GM23338 (cell line): ENCODE measurements around the gene ING1. TPM values are rescaled to one million over a fixed set of nuclear protein-coding genes. Genes with fewer than 3 reads are reported as not detected.

Experiments used
- ATAC-seq: fragments of 200-7000 bp; cut with Tn5 transposase; 3 replicates; pipeline ENCODE4 v1.9.1; 2020
- DNase-seq: peaks from one replicate; pipeline ENCODE4 v3.0.0-alpha.2; 2015; ENCODE audit warnings: low spot score
- H2AFZ ChIP-seq: fragments of 200-600 bp; sonication (generic); 2 replicates; pipeline ENCODE4 v1.8.0; 2016; ENCODE audit warnings: antibody characterized with exemption, mild to moderate bottlenecking, moderate library complexity
- H3F3A ChIP-seq: fragments of 200-600 bp; sonication (generic); replicated peaks from 2 replicates; pipeline ENCODE4 v1.8.0; 2017; ENCODE audit warnings: antibody characterized with exemption, mixed run types, low read depth
- H3K27ac ChIP-seq: fragments of 200-600 bp; sonication (generic); 2 replicates; pipeline ENCODE4 v1.6.1; 2016; ENCODE audit warnings: low read depth
- H3K27me3 ChIP-seq: fragments of 200-600 bp; sonication (generic); 2 replicates; pipeline ENCODE4 v1.8.0; 2016; ENCODE audit warnings: mild to moderate bottlenecking, mixed run types, moderate library complexity; ENCODE audit not compliant: insufficient read depth
- H3K36me3 ChIP-seq: fragments of 200-600 bp; sonication (generic); 2 replicates; pipeline ENCODE4 v1.8.0; 2016; ENCODE audit warnings: mild to moderate bottlenecking; ENCODE audit not compliant: insufficient read depth
- H3K4me1 ChIP-seq: fragments of 200-600 bp; sonication (generic); 2 replicates; pipeline ENCODE4 v1.8.0; 2016; ENCODE audit warnings: mild to moderate bottlenecking, moderate library complexity; ENCODE audit not compliant: insufficient read depth
- H3K4me2 ChIP-seq: fragments of 200-600 bp; sonication (generic); 2 replicates; pipeline ENCODE4 v1.7.1; 2017; ENCODE audit warnings: mixed run types
- H3K4me3 ChIP-seq: fragments of 200-600 bp; sonication (generic); 2 replicates; pipeline ENCODE4 v1.6.1; 2016; ENCODE audit warnings: mixed run types
- H3K79me2 ChIP-seq: fragments of 200-600 bp; sonication (generic); replicated peaks from 2 replicates; pipeline ENCODE4 v1.8.0; 2017; ENCODE audit warnings: mild to moderate bottlenecking; ENCODE audit not compliant: insufficient read depth
- H3K9me2 ChIP-seq: fragments of 200-600 bp; sonication (generic); 2 replicates; pipeline ENCODE4 v1.8.0; 2017; ENCODE audit not compliant: insufficient read depth
- H4K20me1 ChIP-seq: fragments of 200-600 bp; sonication (generic); replicated peaks from 2 replicates; pipeline ENCODE4 v1.8.0; 2017; ENCODE audit warnings: mild to moderate bottlenecking; ENCODE audit not compliant: insufficient read depth
- H3K27ac Mint-ChIP-seq: 2 replicates; pipeline ENCODE4 v1.8.0; 2020; ENCODE audit warnings: inconsistent platforms, mild to moderate bottlenecking, moderate library complexity, mixed read lengths
- H3K27me3 Mint-ChIP-seq: 3 replicates; pipeline ENCODE4 v1.8.0; 2022; ENCODE audit warnings: low read depth, mild to moderate bottlenecking, moderate library complexity, mixed read lengths, inconsistent platforms; ENCODE audit not compliant: insufficient read depth, poor library complexity
- H3K36me3 Mint-ChIP-seq: 3 replicates; pipeline ENCODE4 v1.8.0; 2021; ENCODE audit warnings: low read depth, mild to moderate bottlenecking, inconsistent platforms, moderate library complexity, mixed read lengths
- H3K4me1 Mint-ChIP-seq: 3 replicates; pipeline ENCODE4 v1.8.0; 2020; ENCODE audit warnings: mild to moderate bottlenecking, inconsistent platforms, mixed read lengths
- H3K4me3 Mint-ChIP-seq: 3 replicates; pipeline ENCODE4 v1.8.0; 2021; ENCODE audit warnings: moderate library complexity, mild to moderate bottlenecking, inconsistent platforms, mixed read lengths
- H3K9me3 Mint-ChIP-seq: 3 replicates; pipeline ENCODE4 v1.8.0; 2020; ENCODE audit warnings: moderate library complexity, mild to moderate bottlenecking, inconsistent platforms, mixed read lengths
- CTCF ChIP-seq, 2 experiments: fragments of 200-600 bp in 1 of 2; sonication (generic) in 1 of 2; conservative IDR thresholded peaks; 2 replicates each; pipeline versions ENCODE4 v1.5.1 to v1.6.1; 2016 to 2017; ENCODE audit warnings: antibody characterized with exemption in 2 of 2, low read depth in 2 of 2, mild to moderate bottlenecking in 2 of 2, moderate library complexity in 1 of 2
- ETS1 ChIP-seq: IDR thresholded peaks from 2 replicates; pipeline ENCODE4 v1.6.1; 2016; ENCODE audit warnings: antibody characterized with exemption
- NANOG ChIP-seq: IDR thresholded peaks from 2 replicates; pipeline ENCODE4 v1.6.1; 2016; ENCODE audit warnings: antibody characterized with exemption, borderline replicate concordance
- ZNF462 ChIP-seq: fragments of 250-450 bp; sonication (Bioruptor Pico); IDR thresholded peaks from 2 replicates; pipeline ENCODE4 v1.5.0; 2020; ENCODE audit warnings: mild to moderate bottlenecking, moderate library complexity
- polyA plus RNA-seq: library from polyadenylated mRNA; unstranded; fragments of >200 nt; fragmentation: Nextera tagmentation; extraction: Ambion mirVana; gene quantifications from 2 replicates; pipeline ENCODE4 v1.2.1, GENCODE V29; 2016
- total RNA-seq: library from RNA; depleted of rRNA; stranded (reverse); fragments of >200 nt; shearing (Covaris generic); gene quantifications from 2 replicates; pipeline ENCODE4 v1.2.3, GENCODE V29; 2014

The ING1 gene
- total and polyA plus RNA-seq, 2 experiments from 2014 or later = 27.4 to 34.4 TPM

- TF ChIP-seq ETS1 (no peak), ZNF462 (CRISPR knock-in tag) (no peak), CTCF (conservative IDR thresholded peaks at IDR 0.05; ENCODE audit: low read depth in 2 of 2) (no peak), NANOG (no peak)
- H3K4me1 Mint-ChIP-seq = no peaks in the 10 kb centered on the region; the same call in 2 of the 3 replicates
- Histone ChIP-seq H3K27ac (no peak overlapping the region), H3K4me1 (no peaks in the 10 kb centered on the region), H3K4me2 (no peak overlapping the region), H3K4me3 (no peak overlapping the region), H3K79me2 (no peaks in the 10 kb centered on the region), H3K36me3 (no peaks in the 10 kb centered on the region), H2AFZ (no peak overlapping the region), H3K27me3 (no peaks in the 10 kb centered on the region), H3K9me2 (peaks cover 7% of the 10 kb centered on the region; the same call in 1 of the 2 replicates), H3F3A (no peaks in the 10 kb centered on the region), H4K20me1 (no peaks in the 10 kb centered on the region)
- peaks cover 33% of the 10 kb centered on the region for H3K9me3 Mint-ChIP-seq
- no peak overlapping the region for H3K4me3 Mint-ChIP-seq
- no peak overlapping the region for H3K27ac Mint-ChIP-seq
- ATAC-seq (no peak), DNase-seq (no peak)
- H3K27me3 Mint-ChIP-seq = peaks cover 3% of the 10 kb centered on the region
- peaks cover 23% of the 10 kb centered on the region for H3K36me3 Mint-ChIP-seq
Observed at GRCh38 chr13:110737555-110737954, 24.1 kb downstream of the ING1 start.
